Measurements from ENCODE around the gene LDLR. TPM values are rescaled to one million over a fixed set of nuclear protein-coding genes. Genes with fewer than 3 reads are reported as not detected.
A peak's percentile ranks its signal among the peaks of the same experiment; 100 is the strongest.

Gene LDLR
- total and polyA plus RNA-seq, 2 experiments from 2014 or later, result 13.8 to 29.6 TPM

GRCh38 chr19:11091703-11092153 lies 2.5 kb downstream of the LDLR start:
- Histone ChIP-seq H3K4me3 (peak overlapping the region; percentile 89), H3K9me3 (ENCODE audit: low read depth) (no peaks in the 10 kb centered on the region), H3K4me1 (ENCODE audit: insufficient read depth) (peaks cover 50% of the 10 kb centered on the region), H3K79me2 (ENCODE audit: insufficient read depth) (peaks cover 39% of the 10 kb centered on the region), H4K20me1 (ENCODE audit: insufficient read depth) (no peaks in the 10 kb centered on the region), H2AFZ (no peak overlapping the region), H3F3A (ENCODE audit: insufficient read depth) (peaks cover 47% of the 10 kb centered on the region), H3K27ac (peak overlapping the region; percentile 93), H3K9ac (peak overlapping the region; percentile 96), H3K4me2 (ENCODE audit: unreplicated experiment) (peak overlapping the region; percentile 98), H3K27me3 (replicated peaks; ENCODE audit: insufficient read depth) (no peaks in the 10 kb centered on the region), H3K36me3 (ENCODE audit: low read depth) (no peaks in the 10 kb centered on the region), H3K9me2 (ENCODE audit: insufficient read depth) (no peaks in the 10 kb centered on the region)
- in situ Hi-C loops (cut with MboI), result no loop called here
- no peak for TF ChIP-seq EZH2 (IDR thresholded peaks at IDR 0.05; ENCODE audit: insufficient read depth, poor library complexity, severe bottlenecking)
- TF ChIP-seq EZH2phosphoT487 (IDR thresholded peaks at IDR 0.05; ENCODE audit: insufficient read depth, low read depth), result no peak
- DNase-seq, result peak; percentile 98
- WGBS, 2 experiments (ENCODE audit: low coverage in 1 of 2, low lambda C conversion rate in 2 of 2, missing lambda C conversion rate in 2 of 2), result 1 to 3% methylated on average over 8 of the region's 8 CpGs

GRCh38 chr19:11092181-11092538 lies 2.9 kb downstream of the LDLR start:
- DNase-seq, result peak; percentile 87
- H4K20me1 ChIP-seq (ENCODE audit: insufficient read depth), result no peaks in the 10 kb centered on the region
- H3K4me1 ChIP-seq (ENCODE audit: insufficient read depth), result peaks cover 51% of the 10 kb centered on the region
- in situ Hi-C loops (cut with MboI), result no loop called here
- no peaks in the 10 kb centered on the region for H3K9me3 ChIP-seq (ENCODE audit: low read depth)
- no peak overlapping the region for H2AFZ ChIP-seq
- no peaks in the 10 kb centered on the region for H3K27me3 ChIP-seq (replicated peaks; ENCODE audit: insufficient read depth)
- H3K79me2 ChIP-seq (ENCODE audit: insufficient read depth), result peaks cover 43% of the 10 kb centered on the region
- TF ChIP-seq EZH2phosphoT487 (IDR thresholded peaks at IDR 0.05; ENCODE audit: insufficient read depth, low read depth) (no peak), EZH2 (IDR thresholded peaks at IDR 0.05; ENCODE audit: insufficient read depth, poor library complexity, severe bottlenecking) (no peak)
- H3K27ac ChIP-seq, result peak overlapping the region; percentile 93
- peak overlapping the region; percentile 96 for H3K9ac ChIP-seq
- WGBS, 2 experiments (ENCODE audit: low coverage in 1 of 2, low lambda C conversion rate in 2 of 2, missing lambda C conversion rate in 2 of 2), result 51 to 56% methylated on average over 6 of the region's 6 CpGs
- no peaks in the 10 kb centered on the region for H3K36me3 ChIP-seq (ENCODE audit: low read depth)
- peak overlapping the region; percentile 89 for H3K4me3 ChIP-seq
- H3K4me2 ChIP-seq (ENCODE audit: unreplicated experiment), result peak overlapping the region; percentile 98
- H3F3A ChIP-seq (ENCODE audit: insufficient read depth), result peaks cover 47% of the 10 kb centered on the region
- H3K9me2 ChIP-seq (ENCODE audit: insufficient read depth), result no peaks in the 10 kb centered on the region

GRCh38 chr19:11093689-11094238 lies 4.5 kb downstream of the LDLR start:
- no peak overlapping the region for H3K4me2 ChIP-seq (ENCODE audit: unreplicated experiment)
- H3K27me3 ChIP-seq (replicated peaks; ENCODE audit: insufficient read depth), result no peaks in the 10 kb centered on the region
- H3F3A ChIP-seq (ENCODE audit: insufficient read depth), result peaks cover 44% of the 10 kb centered on the region
- H3K4me1 ChIP-seq (ENCODE audit: insufficient read depth), result peaks cover 46% of the 10 kb centered on the region
- no peak for DNase-seq
- TF ChIP-seq EZH2phosphoT487 (IDR thresholded peaks at IDR 0.05; ENCODE audit: insufficient read depth, low read depth) (no peak), EZH2 (IDR thresholded peaks at IDR 0.05; ENCODE audit: insufficient read depth, poor library complexity, severe bottlenecking) (no peak)
- no peaks in the 10 kb centered on the region for H3K9me2 ChIP-seq (ENCODE audit: insufficient read depth)
- no peaks in the 10 kb centered on the region for H3K9me3 ChIP-seq (ENCODE audit: low read depth)
- in situ Hi-C loops (cut with MboI), result no loop called here
- H3K79me2 ChIP-seq (ENCODE audit: insufficient read depth), result peaks cover 59% of the 10 kb centered on the region
- no peaks in the 10 kb centered on the region for H4K20me1 ChIP-seq (ENCODE audit: insufficient read depth)
- H3K9ac ChIP-seq, result no peak overlapping the region
- no peak overlapping the region for H3K4me3 ChIP-seq
- no peaks in the 10 kb centered on the region for H3K36me3 ChIP-seq (ENCODE audit: low read depth)
- H2AFZ ChIP-seq, result no peak overlapping the region
- 86 to 90% methylated on average over 15 of the region's 15 CpGs for WGBS, 2 experiments (ENCODE audit: low coverage in 1 of 2, low lambda C conversion rate in 2 of 2, missing lambda C conversion rate in 2 of 2)
- no peak overlapping the region for H3K27ac ChIP-seq

GRCh38 chr19:11094520-11094894 lies 5.2 kb downstream of the LDLR start:
- Histone ChIP-seq H3K79me2 (ENCODE audit: insufficient read depth) (peaks cover 67% of the 10 kb centered on the region), H3K9me2 (ENCODE audit: insufficient read depth) (no peaks in the 10 kb centered on the region), H3K9me3 (ENCODE audit: low read depth) (no peaks in the 10 kb centered on the region), H3K4me3 (no peak overlapping the region), H4K20me1 (ENCODE audit: insufficient read depth) (no peaks in the 10 kb centered on the region), H3K27ac (peak overlapping the region; percentile 47), H3F3A (ENCODE audit: insufficient read depth) (peaks cover 42% of the 10 kb centered on the region), H2AFZ (no peak overlapping the region), H3K4me1 (ENCODE audit: insufficient read depth) (peaks cover 42% of the 10 kb centered on the region), H3K27me3 (replicated peaks; ENCODE audit: insufficient read depth) (no peaks in the 10 kb centered on the region), H3K36me3 (ENCODE audit: low read depth) (no peaks in the 10 kb centered on the region), H3K4me2 (ENCODE audit: unreplicated experiment) (no peak overlapping the region), H3K9ac (0 out of 2 replicates have a peak overlapping the region, but pooled peaks have one; percentile 17)
- in situ Hi-C loops (cut with MboI), result no loop called here
- DNase-seq, result no peak
- WGBS, 2 experiments (ENCODE audit: low coverage in 1 of 2, low lambda C conversion rate in 2 of 2, missing lambda C conversion rate in 2 of 2), result 80 to 82% methylated on average over 4 of the region's 4 CpGs
- TF ChIP-seq EZH2phosphoT487 (IDR thresholded peaks at IDR 0.05; ENCODE audit: insufficient read depth, low read depth), result no peak

All from GM23248 (cell line).